HL-60 (cell line): ENCODE results near the gene BRPF3.
A peak's percentile ranks its signal among the peaks of the same experiment; 100 is the strongest.

ENCODE experiments used
- DNase-seq, 2 experiments: peaks; one replicate each; pipeline ENCODE4 v3.0.0-alpha.2; 2010 to 2020; ENCODE audit warnings: low read depth in 1 of 2, low spot score in 1 of 2
- H3K27ac ChIP-seq: fragments of 250-450 bp; sonication (Bioruptor Pico); replicated peaks from 2 replicates; pipeline ENCODE4 v1.5.1; 2020; ENCODE audit warnings: mild to moderate bottlenecking, moderate library complexity
- H3K27me3 ChIP-seq: fragments of 250-450 bp; sonication (Bioruptor Pico); 2 replicates; pipeline ENCODE4 v1.5.1; 2021; ENCODE audit warnings: mild to moderate bottlenecking, moderate library complexity; ENCODE audit not compliant: insufficient read depth, poor library complexity, severe bottlenecking
- H3K4me3 ChIP-seq: replicated peaks from 2 replicates; pipeline ENCODE4 v1.5.1; 2011; ENCODE audit warnings: mild to moderate bottlenecking, control low read depth, low read length; ENCODE audit not compliant: insufficient read depth
- GABPA ChIP-seq: IDR thresholded peaks from 2 replicates; pipeline ENCODE4 v1.6.1; 2012; ENCODE audit warnings: low read depth
- POLR2AphosphoS5 ChIP-seq: IDR thresholded peaks from 2 replicates; pipeline ENCODE4 v1.6.1; 2012; ENCODE audit warnings: low read depth
- REST ChIP-seq: IDR thresholded peaks from 2 replicates; pipeline ENCODE4 v1.6.1; 2012; ENCODE audit warnings: low read depth; ENCODE audit not compliant: insufficient replicate concordance
- SPI1 ChIP-seq: IDR thresholded peaks from 2 replicates; pipeline ENCODE4 v1.6.1; 2012; ENCODE audit warnings: low read depth, mild to moderate bottlenecking, borderline replicate concordance
- TF ChIP-seq, protein P1 (sequence below): IDR thresholded peaks from one replicate; pipeline ENCODE4 v1.5.1; 2011; ENCODE audit warnings: low read length, control low read depth, inconsistent platforms; ENCODE audit not compliant: insufficient read depth

BRPF3 gene

DNA sequence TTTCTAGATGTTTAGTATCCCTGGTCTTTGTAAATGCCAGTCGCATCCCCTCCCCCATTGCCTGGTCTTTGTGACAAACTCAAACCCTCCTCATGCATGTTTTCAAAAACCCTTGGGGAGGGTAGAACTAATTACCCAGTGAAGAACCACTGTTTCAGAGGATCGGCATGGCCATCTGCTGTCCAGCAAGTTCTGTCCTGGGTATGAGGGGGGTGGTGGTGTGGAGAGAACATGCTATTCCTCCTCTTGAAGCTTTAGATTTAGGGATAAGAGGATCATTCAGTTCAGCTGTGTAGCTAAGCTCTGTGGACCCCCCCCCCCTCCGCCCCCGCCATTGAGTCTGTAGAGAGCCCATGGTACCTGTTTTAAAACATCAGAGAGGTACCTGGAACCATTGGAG lies 5.6 kb downstream of the BRPF3 start:
- TF ChIP-seq, protein P1, sequence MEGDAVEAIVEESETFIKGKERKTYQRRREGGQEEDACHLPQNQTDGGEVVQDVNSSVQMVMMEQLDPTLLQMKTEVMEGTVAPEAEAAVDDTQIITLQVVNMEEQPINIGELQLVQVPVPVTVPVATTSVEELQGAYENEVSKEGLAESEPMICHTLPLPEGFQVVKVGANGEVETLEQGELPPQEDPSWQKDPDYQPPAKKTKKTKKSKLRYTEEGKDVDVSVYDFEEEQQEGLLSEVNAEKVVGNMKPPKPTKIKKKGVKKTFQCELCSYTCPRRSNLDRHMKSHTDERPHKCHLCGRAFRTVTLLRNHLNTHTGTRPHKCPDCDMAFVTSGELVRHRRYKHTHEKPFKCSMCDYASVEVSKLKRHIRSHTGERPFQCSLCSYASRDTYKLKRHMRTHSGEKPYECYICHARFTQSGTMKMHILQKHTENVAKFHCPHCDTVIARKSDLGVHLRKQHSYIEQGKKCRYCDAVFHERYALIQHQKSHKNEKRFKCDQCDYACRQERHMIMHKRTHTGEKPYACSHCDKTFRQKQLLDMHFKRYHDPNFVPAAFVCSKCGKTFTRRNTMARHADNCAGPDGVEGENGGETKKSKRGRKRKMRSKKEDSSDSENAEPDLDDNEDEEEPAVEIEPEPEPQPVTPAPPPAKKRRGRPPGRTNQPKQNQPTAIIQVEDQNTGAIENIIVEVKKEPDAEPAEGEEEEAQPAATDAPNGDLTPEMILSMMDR: no peak
- no peak for TF ChIP-seq REST
- no peak for TF ChIP-seq POLR2AphosphoS5
- no peak for TF ChIP-seq SPI1
- no peak for TF ChIP-seq GABPA
- H3K27ac ChIP-seq: no peak overlapping the region
- DNase-seq: no peak
- no peak overlapping the region for H3K4me3 ChIP-seq
- H3K27me3 ChIP-seq: no peaks in the 10 kb centered on the region

DNA sequence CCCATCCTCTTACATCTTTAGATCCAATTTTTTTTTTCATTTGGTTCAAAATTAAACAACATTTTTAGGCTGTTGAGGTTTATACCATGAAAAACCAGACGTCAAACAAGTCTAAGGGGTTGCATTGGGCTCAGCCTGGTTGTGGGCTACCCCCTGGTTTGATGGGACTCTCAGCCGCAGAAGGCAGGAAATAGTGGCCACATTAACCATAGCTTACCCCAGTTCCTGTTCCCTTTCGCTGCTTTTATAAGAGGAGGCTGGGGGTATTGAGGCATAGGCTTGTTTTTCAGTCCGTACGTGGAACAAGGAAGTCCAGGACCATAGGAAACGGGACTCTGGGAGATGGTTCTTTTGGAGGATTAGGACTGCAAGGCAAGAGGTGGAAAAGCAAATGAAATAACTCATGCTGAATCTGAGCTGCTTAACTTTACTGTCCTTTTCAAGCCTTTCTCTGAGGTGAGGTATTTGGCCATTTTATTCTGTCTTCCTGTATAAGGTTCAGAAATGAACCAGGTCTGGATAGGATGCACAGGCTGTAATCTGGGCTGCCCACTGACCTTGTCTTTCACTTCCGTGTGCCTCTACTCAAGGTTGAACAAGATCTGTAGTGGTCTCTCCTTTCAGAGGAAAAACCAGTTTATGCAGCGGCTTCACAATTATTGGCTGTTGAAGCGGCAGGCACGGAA lies 7.7 kb downstream of the BRPF3 start:
- no peak overlapping the region for H3K27ac ChIP-seq
- no peak overlapping the region for H3K4me3 ChIP-seq
- no peaks in the 10 kb centered on the region for H3K27me3 ChIP-seq
- TF ChIP-seq SPI1 (peak; percentile 87), POLR2AphosphoS5 (no peak)
- DNase-seq: peak; percentile 63 to 82

GRCh38 chr6:36207155-36207554 lies 10.6 kb downstream of the BRPF3 start:
- H3K27me3 ChIP-seq: no peaks in the 10 kb centered on the region
- no peak overlapping the region for H3K27ac ChIP-seq
- H3K4me3 ChIP-seq: no peak overlapping the region
- no peak for DNase-seq
- TF ChIP-seq SPI1 (no peak), POLR2AphosphoS5 (no peak), GABPA (no peak), REST (no peak)
- TF ChIP-seq, protein P1: no peak

GRCh38 chr6:36209606-36210005 lies 13.1 kb downstream of the BRPF3 start:
- Histone ChIP-seq H3K27me3 (no peaks in the 10 kb centered on the region), H3K4me3 (no peak overlapping the region), H3K27ac (no peak overlapping the region)
- no peak for TF ChIP-seq POLR2AphosphoS5
- no peak for TF ChIP-seq GABPA
- TF ChIP-seq SPI1: no peak
- TF ChIP-seq REST: no peak
- TF ChIP-seq, protein P1: no peak
- no peak for DNase-seq
